ENCODE results near the gene PLXNA4.

GRCh38 chr7:132292803-132293202, 283.5 kb downstream of the PLXNA4 start:
- TF ChIP-seq CTCF (IDR thresholded peaks at IDR 0.05) (no peak), POLR2A (IDR thresholded peaks at IDR 0.05; ENCODE audit: low read length) (no peak), REST (IDR thresholded peaks at IDR 0.05) (no peak), MAX (IDR thresholded peaks at IDR 0.05) (no peak), POLR2AphosphoS2 (conservative IDR thresholded peaks at IDR 0.05; ENCODE audit: low read length) (no peak), RAD21 (conservative IDR thresholded peaks at IDR 0.05 in 1 of 2, IDR thresholded peaks at IDR 0.05 in 1 of 2) (no peak), EP300 (IDR thresholded peaks at IDR 0.05) (no peak), PHF8 (IDR thresholded peaks at IDR 0.05; ENCODE audit: borderline replicate concordance, low read depth) (no peak), PBX3 (IDR thresholded peaks at IDR 0.05) (no peak), HOXB5 (CRISPR knock-in tag; IDR thresholded peaks at IDR 0.05) (no peak), GATA3 (IDR thresholded peaks at IDR 0.05; ENCODE audit: borderline replicate concordance) (no peak), FOSL2 (IDR thresholded peaks at IDR 0.05) (no peak), FOSL2 (CRISPR knock-in tag; IDR thresholded peaks at IDR 0.05) (no peak), CBX2 (IDR thresholded peaks at IDR 0.05; ENCODE audit: borderline replicate concordance, low read depth) (no peak)

All from A549 (cell line).